IPS DF 4.7 (cell line): ENCODE data around the gene DUSP1.

Experiments used
- DNase-seq: peaks from one replicate; pipeline ENCODE4 v3.0.0-alpha.2; 2013; ENCODE audit warnings: low spot score; ENCODE audit errors: extremely low read depth

DUSP1 gene

GRCh38 chr5:172745838-172746237, 25.2 kb downstream of the DUSP1 start:
- no peak for DNase-seq

- no peak for DNase-seq
Observed at GRCh38 chr5:172745406-172745805, 25.6 kb downstream of the DUSP1 start.

GRCh38 chr5:172744123-172745104, 26.6 kb downstream of the DUSP1 start:
- DNase-seq = no peak

- DNase-seq = no peak
Observed at GRCh38 chr5:172743112-172743959, 27.7 kb downstream of the DUSP1 start.

- DNase-seq = no peak
Observed at GRCh38 chr5:172741206-172741582, 29.8 kb downstream of the DUSP1 start.

GRCh38 chr5:172740428-172741205, 30.4 kb downstream of the DUSP1 start:
- no peak for DNase-seq

- DNase-seq = no peak
Observed at GRCh38 chr5:172739375-172739774, 31.6 kb downstream of the DUSP1 start.

- no peak for DNase-seq
Observed at GRCh38 chr5:172736508-172737135, 34.4 kb downstream of the DUSP1 start.

GRCh38 chr5:172735141-172735831, 35.7 kb downstream of the DUSP1 start:
- no peak for DNase-seq

GRCh38 chr5:172733974-172734346, 37.0 kb downstream of the DUSP1 start:
- no peak for DNase-seq

- DNase-seq = no peak
Observed at GRCh38 chr5:172733131-172733973, 37.6 kb downstream of the DUSP1 start.

- no peak for DNase-seq
Observed at GRCh38 chr5:172732201-172732865, 38.7 kb downstream of the DUSP1 start.

- no peak for DNase-seq
Observed at GRCh38 chr5:172731680-172732074, 39.3 kb downstream of the DUSP1 start.

- no peak for DNase-seq
Observed at GRCh38 chr5:172730981-172731679, 39.9 kb downstream of the DUSP1 start.

- no peak for DNase-seq
Observed at GRCh38 chr5:172730222-172730621, 40.8 kb downstream of the DUSP1 start.

GRCh38 chr5:172729588-172729987, 41.4 kb downstream of the DUSP1 start:
- DNase-seq = no peak

GRCh38 chr5:172728481-172729241, 42.3 kb downstream of the DUSP1 start:
- no peak for DNase-seq

- DNase-seq = no peak
Observed at GRCh38 chr5:172727551-172727950, 43.4 kb downstream of the DUSP1 start.
